ENCODE measurements around the gene GPX6.
"Not testable (repeated sequence)": the region's sequence is repeated elsewhere in the genome, so short reads cannot be mapped to it uniquely, and the experiment has no call there.

GPX6 gene

DNA sequence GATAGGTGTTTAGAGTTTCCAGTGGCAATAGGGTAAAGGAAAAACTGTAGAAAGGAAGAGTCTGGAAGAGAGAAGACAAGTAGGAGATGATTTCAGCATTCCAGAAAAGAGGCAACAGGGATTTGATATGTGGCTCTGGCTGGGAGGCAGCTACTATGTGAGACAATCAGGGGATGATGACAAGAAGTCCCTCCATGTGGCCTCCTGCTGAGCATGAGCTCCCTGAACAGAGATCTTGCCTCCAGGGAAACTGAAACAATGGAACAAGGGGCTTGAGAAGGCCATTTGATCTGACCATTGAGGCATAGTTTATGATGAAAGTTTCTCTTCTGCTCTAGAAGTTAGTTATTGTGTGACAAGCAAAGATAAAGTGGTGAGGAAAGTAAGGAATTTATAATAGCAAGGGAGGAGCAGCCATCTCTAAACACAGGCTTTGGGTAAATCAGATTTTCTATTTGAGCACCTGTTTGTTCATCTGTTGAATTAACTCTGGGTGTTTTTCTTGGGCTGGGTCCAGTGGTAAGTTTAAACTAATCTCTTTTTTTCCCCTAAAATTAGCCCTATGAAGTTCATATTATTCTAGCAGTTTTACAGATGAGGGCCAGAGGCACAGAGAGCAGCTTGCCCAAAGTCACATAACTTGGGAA is 7.1 kb upstream of the GPX6 start:
- H3K36me3 ChIP-seq (ENCODE audit: control insufficient read depth, insufficient read depth, low read length): no peaks in the 10 kb centered on the region
- no peak overlapping the region for H3K4me3 ChIP-seq (replicated peaks; ENCODE audit: low read depth, low read length)
- no peak for DNase-seq (ENCODE audit: extremely low read depth, insufficient read length)
- H3K27me3 ChIP-seq (replicated peaks; ENCODE audit: control insufficient read depth, insufficient read depth, low read length): no peaks in the 10 kb centered on the region
- TF ChIP-seq, protein P1, sequence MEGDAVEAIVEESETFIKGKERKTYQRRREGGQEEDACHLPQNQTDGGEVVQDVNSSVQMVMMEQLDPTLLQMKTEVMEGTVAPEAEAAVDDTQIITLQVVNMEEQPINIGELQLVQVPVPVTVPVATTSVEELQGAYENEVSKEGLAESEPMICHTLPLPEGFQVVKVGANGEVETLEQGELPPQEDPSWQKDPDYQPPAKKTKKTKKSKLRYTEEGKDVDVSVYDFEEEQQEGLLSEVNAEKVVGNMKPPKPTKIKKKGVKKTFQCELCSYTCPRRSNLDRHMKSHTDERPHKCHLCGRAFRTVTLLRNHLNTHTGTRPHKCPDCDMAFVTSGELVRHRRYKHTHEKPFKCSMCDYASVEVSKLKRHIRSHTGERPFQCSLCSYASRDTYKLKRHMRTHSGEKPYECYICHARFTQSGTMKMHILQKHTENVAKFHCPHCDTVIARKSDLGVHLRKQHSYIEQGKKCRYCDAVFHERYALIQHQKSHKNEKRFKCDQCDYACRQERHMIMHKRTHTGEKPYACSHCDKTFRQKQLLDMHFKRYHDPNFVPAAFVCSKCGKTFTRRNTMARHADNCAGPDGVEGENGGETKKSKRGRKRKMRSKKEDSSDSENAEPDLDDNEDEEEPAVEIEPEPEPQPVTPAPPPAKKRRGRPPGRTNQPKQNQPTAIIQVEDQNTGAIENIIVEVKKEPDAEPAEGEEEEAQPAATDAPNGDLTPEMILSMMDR (IDR thresholded peaks at IDR 0.05; ENCODE audit: insufficient read depth, low read length, poor library complexity, severe bottlenecking): no peak

DNA sequence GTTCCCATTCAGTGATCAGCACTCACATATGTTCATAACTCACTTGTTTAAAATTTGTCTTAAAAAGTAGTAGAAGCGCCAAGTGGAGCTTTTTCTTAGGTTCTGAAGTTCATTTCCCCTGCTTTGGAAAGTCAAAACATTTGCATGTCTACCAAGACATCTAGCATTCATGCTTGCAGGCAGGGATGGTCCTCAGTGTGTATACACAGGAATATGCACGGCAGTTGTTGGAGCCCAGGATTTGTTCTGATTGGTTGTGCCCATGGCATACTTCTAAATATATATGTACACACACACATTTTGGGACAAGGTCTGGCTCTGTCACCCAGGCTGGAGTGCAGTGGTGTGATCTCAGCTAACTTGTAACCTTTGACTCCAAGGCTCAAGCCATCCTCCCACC is 2.4 kb upstream of the GPX6 start:
- DNase-seq (ENCODE audit: extremely low read depth, insufficient read length): no peak
- TF ChIP-seq, protein P1 (IDR thresholded peaks at IDR 0.05; ENCODE audit: insufficient read depth, low read length, poor library complexity, severe bottlenecking): no peak
- no peaks in the 10 kb centered on the region for H3K36me3 ChIP-seq (ENCODE audit: control insufficient read depth, insufficient read depth, low read length)
- no peak overlapping the region for H3K4me3 ChIP-seq (replicated peaks; ENCODE audit: low read depth, low read length)
- peaks cover 1% of the 10 kb centered on the region; the same call in 1 of the 2 replicates for H3K27me3 ChIP-seq (replicated peaks; ENCODE audit: control insufficient read depth, insufficient read depth, low read length)

DNA sequence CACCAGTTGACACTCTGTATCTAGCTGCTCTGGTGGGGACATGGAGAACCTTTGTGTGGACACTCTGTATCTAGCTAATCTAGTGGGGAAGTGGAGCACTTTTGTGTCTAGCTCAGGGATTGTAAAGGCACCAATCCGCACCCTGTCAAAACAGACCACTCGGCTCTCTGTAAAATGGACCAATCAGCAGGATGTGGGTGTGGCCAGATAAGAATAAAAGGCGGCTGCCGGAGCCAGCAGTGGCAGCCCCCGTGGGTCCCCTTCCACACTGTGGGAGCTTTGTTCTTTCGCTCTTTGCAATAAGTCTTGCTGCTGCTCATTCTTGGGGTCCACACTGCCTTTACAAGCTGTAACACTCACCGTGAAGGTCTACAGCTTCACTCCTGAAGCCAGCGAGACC is 3.2 kb downstream of the GPX6 start:
- not testable (repeated sequence) for DNase-seq (ENCODE audit: extremely low read depth, insufficient read length); H3K36me3 ChIP-seq (ENCODE audit: control insufficient read depth, insufficient read depth, low read length); H3K27me3 ChIP-seq (replicated peaks; ENCODE audit: control insufficient read depth, insufficient read depth, low read length); H3K4me3 ChIP-seq (replicated peaks; ENCODE audit: low read depth, low read length)

DNA sequence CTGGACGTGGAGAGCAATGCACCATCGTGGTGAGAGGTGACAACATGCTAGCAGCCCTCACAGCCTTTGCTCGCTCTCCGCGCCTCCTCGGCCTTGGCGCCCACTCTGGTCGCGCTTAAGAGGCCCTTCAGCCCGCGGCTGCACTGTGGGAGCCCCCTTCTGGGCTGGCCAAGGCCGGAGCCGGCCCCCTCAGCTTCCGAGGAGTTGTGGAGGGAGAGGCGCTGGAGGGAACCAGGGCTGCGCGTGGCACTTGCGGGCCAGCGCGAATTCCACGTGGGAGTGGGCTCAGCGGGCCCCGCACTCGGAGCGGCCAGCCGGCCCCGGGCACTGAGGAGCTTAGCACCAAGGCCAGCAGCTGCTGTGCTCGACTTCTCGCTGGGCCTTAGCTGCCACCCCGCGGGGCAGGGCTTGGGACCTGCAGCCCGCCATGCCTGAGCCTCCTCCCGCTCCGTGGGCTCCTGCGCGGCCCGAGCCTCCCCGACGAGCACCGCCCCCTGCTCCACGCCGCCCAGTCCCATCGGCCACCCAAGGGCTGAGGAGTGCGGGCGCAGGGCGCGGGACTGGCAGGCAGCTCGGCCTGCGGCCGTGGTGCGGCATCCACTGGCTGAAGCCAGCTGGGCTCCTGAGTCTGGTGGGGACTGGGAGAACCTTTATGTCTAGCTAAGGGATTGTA is 3.8 kb downstream of the GPX6 start:
- TF ChIP-seq, protein P1 (IDR thresholded peaks at IDR 0.05; ENCODE audit: insufficient read depth, low read length, poor library complexity, severe bottlenecking): no peak
- DNase-seq (ENCODE audit: extremely low read depth, insufficient read length): no peak
- Histone ChIP-seq H3K4me3 (replicated peaks; ENCODE audit: low read depth, low read length) (no peak overlapping the region), H3K36me3 (ENCODE audit: control insufficient read depth, insufficient read depth, low read length) (no peaks in the 10 kb centered on the region), H3K27me3 (replicated peaks; ENCODE audit: control insufficient read depth, insufficient read depth, low read length) (peaks cover 1% of the 10 kb centered on the region; the same call in 1 of the 2 replicates)

DNA sequence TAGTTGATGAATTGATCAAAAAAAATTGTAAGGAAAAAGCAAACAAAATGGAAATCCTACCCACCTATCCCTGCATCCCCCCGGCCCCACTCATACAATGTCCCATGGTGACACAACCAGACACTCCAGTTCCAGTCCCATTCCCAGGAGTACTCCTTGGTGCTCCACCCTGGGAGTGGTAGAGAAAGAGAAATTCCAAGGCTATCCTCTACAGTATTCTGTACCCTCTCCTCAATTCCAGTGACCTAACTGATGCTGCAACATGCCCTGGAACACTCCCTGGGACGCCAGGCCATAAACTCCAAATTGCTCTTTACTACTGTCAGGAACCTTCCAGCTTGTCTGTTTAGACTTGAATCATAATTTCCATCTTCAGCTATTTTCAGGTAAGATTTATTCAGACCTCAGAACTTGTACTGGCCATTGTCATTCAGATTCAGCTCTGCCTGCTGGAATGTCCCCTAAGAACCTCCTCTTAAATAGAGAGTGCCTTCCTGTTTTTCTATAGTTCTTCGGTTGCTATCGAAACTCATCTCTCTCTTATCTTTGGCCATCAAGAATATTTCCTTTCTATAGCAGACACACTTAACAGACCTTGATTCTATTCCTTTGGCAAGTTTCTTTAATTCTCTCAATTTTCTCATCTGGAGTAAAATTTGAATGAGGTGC is 8.7 kb downstream of the GPX6 start:
- Histone ChIP-seq H3K4me3 (replicated peaks; ENCODE audit: low read depth, low read length) (no peak overlapping the region), H3K36me3 (ENCODE audit: control insufficient read depth, insufficient read depth, low read length) (no peaks in the 10 kb centered on the region), H3K27me3 (replicated peaks; ENCODE audit: control insufficient read depth, insufficient read depth, low read length) (no peaks in the 10 kb centered on the region; the same call in 1 of the 2 replicates)
- no peak for DNase-seq (ENCODE audit: extremely low read depth, insufficient read length)
- TF ChIP-seq, protein P1 (IDR thresholded peaks at IDR 0.05; ENCODE audit: insufficient read depth, low read length, poor library complexity, severe bottlenecking): no peak

DNA sequence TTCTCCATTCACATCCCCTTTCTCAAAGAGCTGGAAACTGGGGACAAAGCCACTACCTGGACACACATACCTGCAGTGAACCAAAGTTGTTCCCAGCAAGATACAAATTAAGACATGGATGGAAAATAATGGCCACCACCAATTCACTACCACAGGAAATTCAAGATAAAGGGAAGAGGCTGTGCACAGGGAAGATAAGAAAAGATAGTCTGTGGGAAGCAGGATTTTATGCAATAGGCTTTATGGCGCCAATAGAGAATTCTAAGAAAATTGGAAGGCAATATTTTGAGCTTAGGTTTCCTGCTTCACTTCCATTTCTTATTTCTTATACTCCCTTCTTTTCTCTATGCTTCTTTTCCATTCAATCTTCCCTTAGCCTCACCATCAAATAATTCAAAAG is 9.9 kb downstream of the GPX6 start:
- TF ChIP-seq, protein P1 (IDR thresholded peaks at IDR 0.05; ENCODE audit: insufficient read depth, low read length, poor library complexity, severe bottlenecking): no peak

DNA sequence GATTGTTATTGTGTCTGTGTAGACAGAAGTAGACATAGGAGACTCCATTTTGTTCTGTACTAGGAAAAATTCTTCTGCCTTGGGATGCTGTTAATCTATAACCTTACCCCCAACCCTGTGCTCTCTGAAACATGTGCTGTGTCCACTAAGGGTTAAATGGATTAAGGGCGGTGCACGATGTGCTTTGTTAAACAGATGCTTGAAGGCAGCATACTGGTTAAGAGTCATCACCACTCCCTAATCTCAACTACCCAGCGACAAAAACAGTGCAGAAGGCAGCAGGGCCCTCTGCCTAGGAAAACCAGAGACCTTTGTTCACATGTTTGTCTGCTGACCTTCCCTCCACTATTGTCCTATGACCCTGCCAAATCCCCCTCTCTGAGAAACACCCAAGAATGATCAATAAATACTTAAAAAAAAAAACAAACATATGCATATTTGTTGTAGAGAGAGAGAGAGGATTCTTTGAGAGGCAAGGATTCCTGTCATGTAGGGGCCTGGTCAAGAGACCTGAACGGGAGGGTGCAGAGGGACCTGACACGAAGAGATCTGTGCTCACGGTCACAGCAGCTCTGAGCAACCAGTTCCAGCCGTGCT is 12.8 kb downstream of the GPX6 start:
- not testable (repeated sequence) for H3K27me3 ChIP-seq (replicated peaks; ENCODE audit: control insufficient read depth, insufficient read depth, low read length); H3K36me3 ChIP-seq (ENCODE audit: control insufficient read depth, insufficient read depth, low read length); DNase-seq (ENCODE audit: extremely low read depth, insufficient read length); H3K4me3 ChIP-seq (replicated peaks; ENCODE audit: low read depth, low read length)

More for the DNA sequence above, 9.9 kb downstream of the GPX6 start:
- Histone ChIP-seq H3K36me3 (ENCODE audit: control insufficient read depth, insufficient read depth, low read length) (no peaks in the 10 kb centered on the region), H3K27me3 (replicated peaks; ENCODE audit: control insufficient read depth, insufficient read depth, low read length) (no peaks in the 10 kb centered on the region; the same call in 1 of the 2 replicates), H3K4me3 (replicated peaks; ENCODE audit: low read depth, low read length) (no peak overlapping the region)
- no peak for DNase-seq (ENCODE audit: extremely low read depth, insufficient read length)

DNA sequence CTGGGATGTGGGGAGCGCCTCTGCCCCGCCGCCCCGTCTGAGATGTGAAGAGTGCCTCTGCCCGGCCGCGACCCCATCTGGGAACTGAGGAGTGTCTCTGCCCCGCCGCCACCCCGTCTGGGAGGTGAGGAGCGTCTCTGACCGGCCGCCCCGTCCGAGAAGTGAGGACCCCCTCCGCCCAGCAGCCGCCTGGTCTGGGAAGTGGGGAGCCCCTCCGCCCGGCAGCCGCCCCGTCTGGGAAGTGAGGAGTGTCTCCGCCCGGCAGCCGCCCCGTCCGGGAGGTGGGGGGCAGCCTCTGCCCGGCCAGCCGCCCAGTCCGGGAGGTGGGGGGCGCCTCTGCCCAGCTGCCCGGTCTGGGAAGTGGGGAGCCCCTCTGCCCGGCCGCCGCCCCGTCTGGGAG is 13.5 kb downstream of the GPX6 start:
- not testable (repeated sequence) for DNase-seq (ENCODE audit: extremely low read depth, insufficient read length); H3K27me3 ChIP-seq (replicated peaks; ENCODE audit: control insufficient read depth, insufficient read depth, low read length); H3K36me3 ChIP-seq (ENCODE audit: control insufficient read depth, insufficient read depth, low read length); H3K4me3 ChIP-seq (replicated peaks; ENCODE audit: low read depth, low read length)

Measured in GM06990 (cell line).